Karpas-422 (cell line): ENCODE data around the gene ANKRD44. TPM values are rescaled to one million over a fixed set of nuclear protein-coding genes. Genes with fewer than 3 reads are reported as not detected.

Experiments used
- DNase-seq: peaks from one replicate; pipeline ENCODE4 v3.0.0-alpha.2; 2015
- H2AFZ ChIP-seq: fragments of 200-600 bp; sonication (generic); 2 replicates; pipeline ENCODE4 v1.6.1; 2014; ENCODE audit warnings: antibody characterized with exemption, low read length, mixed read lengths
- H3K27ac ChIP-seq: fragments of 200-600 bp; sonication (generic); 2 replicates; pipeline ENCODE4 v1.5.1; 2014; ENCODE audit warnings: mild to moderate bottlenecking, low read length, moderate library complexity
- H3K27me3 ChIP-seq: fragments of 200-600 bp; sonication (generic); 2 replicates; pipeline ENCODE4 v1.6.1; 2014; ENCODE audit warnings: low read length, mixed read lengths
- H3K36me3 ChIP-seq: fragments of 200-600 bp; sonication (generic); 2 replicates; pipeline ENCODE4 v1.6.1; 2014; ENCODE audit warnings: low read length, mixed read lengths; ENCODE audit not compliant: insufficient read depth
- H3K4me1 ChIP-seq: fragments of 200-600 bp; sonication (generic); 2 replicates; pipeline ENCODE4 v1.6.1; 2014; ENCODE audit warnings: mild to moderate bottlenecking, low read length, mixed read lengths
- H3K4me2 ChIP-seq: fragments of 200-600 bp; sonication (generic); 2 replicates; pipeline ENCODE4 v1.6.1; 2014; ENCODE audit warnings: low read length, low read depth, mild to moderate bottlenecking; ENCODE audit not compliant: poor library complexity, severe bottlenecking
- H3K4me3 ChIP-seq: fragments of 200-600 bp; sonication (generic); 2 replicates; pipeline ENCODE4 v1.5.1; 2014; ENCODE audit warnings: mild to moderate bottlenecking, antibody characterized with exemption, low read length, mixed read lengths
- H3K79me2 ChIP-seq: fragments of 200-600 bp; sonication (generic); 2 replicates; pipeline ENCODE4 v1.6.1; 2014; ENCODE audit warnings: mild to moderate bottlenecking, low read length, mixed read lengths
- H3K9ac ChIP-seq: fragments of 200-600 bp; sonication (generic); 2 replicates; pipeline ENCODE4 v1.6.0; 2014; ENCODE audit warnings: low read length
- H3K9me2 ChIP-seq: fragments of 200-600 bp; sonication (generic), shearing (Covaris generic); replicated peaks from 2 replicates; pipeline ENCODE4 v1.6.0; 2014; ENCODE audit warnings: mild to moderate bottlenecking, low read length, moderate library complexity; ENCODE audit not compliant: insufficient read depth
- H3K9me3 ChIP-seq: fragments of 300-700, 200-600 bp; sonication (generic); 2 replicates; pipeline ENCODE4 v1.6.1; 2014; ENCODE audit warnings: low read length, mixed read lengths
- H4K20me1 ChIP-seq: fragments of 200-600 bp; sonication (generic); 2 replicates; pipeline ENCODE4 v1.6.1; 2014; ENCODE audit warnings: mild to moderate bottlenecking, antibody characterized with exemption, low read length, low read depth; ENCODE audit not compliant: insufficient read depth
- total RNA-seq: library from RNA; depleted of rRNA; stranded (reverse); fragments of >200 nt; shearing (Covaris generic); gene quantifications from 2 replicates; pipeline ENCODE4 v1.2.3, GENCODE V29; 2014; ENCODE audit warnings: low replicate concordance

ANKRD44 gene
- total RNA-seq, 1 experiment from 2014 or later, result 120 TPM

DNA sequence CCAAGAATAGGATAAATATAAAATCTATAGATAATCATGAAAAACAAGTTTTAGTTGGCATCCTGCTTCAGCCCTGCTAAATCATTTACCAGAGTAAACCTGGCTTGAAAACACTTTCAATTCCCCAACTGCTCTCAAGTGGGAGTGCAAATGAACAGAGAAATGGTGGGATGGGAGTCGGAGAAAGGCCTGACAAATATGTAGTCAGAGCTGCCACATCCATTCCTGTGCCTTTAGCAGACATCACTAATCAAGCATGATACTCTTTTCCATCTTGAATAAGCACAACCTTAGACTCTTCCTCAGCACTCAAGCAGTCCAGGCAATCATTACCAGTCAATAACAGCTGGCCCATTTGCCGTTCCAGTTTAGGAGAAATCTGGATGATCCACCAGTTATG lies 101.3 kb downstream of the ANKRD44 start:
- Histone ChIP-seq H3K9me3 (no peaks in the 10 kb centered on the region), H4K20me1 (no peaks in the 10 kb centered on the region), H3K9ac (no peak overlapping the region), H3K79me2 (peaks cover 98% of the 10 kb centered on the region), H2AFZ (no peak overlapping the region), H3K27me3 (no peaks in the 10 kb centered on the region), H3K4me1 (peaks cover 85% of the 10 kb centered on the region), H3K4me2 (peak overlapping the region; percentile 48), H3K4me3 (no peak overlapping the region), H3K9me2 (no peaks in the 10 kb centered on the region), H3K36me3 (0 out of 2 replicates have a peak, but pooled peaks cover 5% of the 10 kb centered on the region), H3K27ac (peak overlapping the region; percentile 75)
- DNase-seq, result no peak

DNA sequence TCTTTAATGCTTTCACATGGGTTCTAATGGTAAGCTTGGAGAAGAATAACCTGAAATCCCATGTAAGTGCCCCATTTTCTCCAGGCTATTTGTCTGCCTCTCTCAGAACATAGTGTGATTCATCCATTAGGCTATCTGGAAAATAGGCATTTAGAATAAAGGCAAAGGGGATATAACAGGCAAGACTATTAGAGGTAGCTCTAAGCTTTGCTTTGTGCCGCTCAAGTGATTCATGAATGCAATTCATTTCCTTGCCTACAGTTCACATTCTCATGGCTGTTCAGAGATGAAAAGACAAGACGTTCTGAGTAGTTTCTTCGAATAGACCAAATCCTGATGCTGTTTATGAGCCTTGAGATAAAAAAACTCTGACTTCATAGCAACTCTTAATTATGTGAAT lies 101.7 kb downstream of the ANKRD44 start:
- Histone ChIP-seq H3K36me3 (peaks cover 6% of the 10 kb centered on the region; the same call in 1 of the 2 replicates), H3K9me2 (no peaks in the 10 kb centered on the region), H2AFZ (no peak overlapping the region), H3K4me1 (peaks cover 81% of the 10 kb centered on the region), H3K9me3 (no peaks in the 10 kb centered on the region), H4K20me1 (no peaks in the 10 kb centered on the region), H3K27me3 (no peaks in the 10 kb centered on the region), H3K27ac (peak overlapping the region; percentile 75), H3K79me2 (peaks cover 95% of the 10 kb centered on the region), H3K9ac (no peak overlapping the region), H3K4me2 (peak overlapping the region; percentile 48), H3K4me3 (no peak overlapping the region)
- DNase-seq, result no peak

DNA sequence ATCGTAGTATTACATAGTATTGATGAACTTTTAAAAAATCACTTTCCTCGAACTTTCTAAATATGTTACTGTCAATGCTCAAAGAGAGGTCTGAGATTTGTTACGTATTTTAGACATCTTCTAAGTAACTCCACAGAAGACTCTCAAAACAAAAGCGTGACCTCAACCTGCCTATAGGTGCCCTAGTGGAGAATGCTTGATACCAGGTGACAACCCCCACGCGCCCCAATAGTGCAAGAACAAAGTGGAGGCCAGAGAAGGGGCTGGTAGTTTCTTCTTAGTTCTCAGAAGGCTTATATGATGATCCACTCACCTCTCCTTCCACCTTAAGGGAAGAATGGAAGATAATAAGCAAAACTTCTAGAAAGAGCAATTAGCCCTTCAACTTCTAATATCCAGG lies 102.6 kb downstream of the ANKRD44 start:
- Histone ChIP-seq H3K9me2 (no peaks in the 10 kb centered on the region), H3K27ac (peak overlapping the region; percentile 51), H3K9me3 (no peaks in the 10 kb centered on the region), H3K36me3 (peaks cover 14% of the 10 kb centered on the region; the same call in 1 of the 2 replicates), H3K4me1 (peaks cover 78% of the 10 kb centered on the region), H3K27me3 (no peaks in the 10 kb centered on the region), H3K79me2 (peaks cover 95% of the 10 kb centered on the region), H4K20me1 (no peaks in the 10 kb centered on the region), H2AFZ (no peak overlapping the region), H3K4me3 (no peak overlapping the region), H3K4me2 (peak overlapping the region; percentile 12), H3K9ac (no peak overlapping the region)
- DNase-seq, result no peak

DNA sequence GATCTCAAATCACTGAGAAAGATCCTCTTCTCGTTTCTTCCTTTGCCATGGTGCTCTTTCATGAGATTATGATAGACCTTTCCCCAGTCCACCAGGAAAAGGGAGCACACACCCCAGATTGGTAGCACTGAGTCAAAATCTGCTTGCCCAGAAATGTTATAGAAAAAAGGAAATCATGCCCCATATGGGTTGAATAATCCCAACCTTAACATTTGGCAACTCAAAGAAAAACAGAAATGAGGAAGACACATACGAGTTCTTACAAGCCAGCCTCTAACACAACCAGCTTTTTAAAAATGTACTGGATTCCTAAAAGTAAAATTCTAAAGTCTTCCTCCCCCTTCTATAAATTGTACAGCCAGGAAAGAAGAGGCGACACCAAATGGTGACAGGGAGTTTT lies 103.0 kb downstream of the ANKRD44 start:
- H2AFZ ChIP-seq, result no peak overlapping the region
- no peaks in the 10 kb centered on the region for H3K9me2 ChIP-seq
- no peaks in the 10 kb centered on the region for H3K9me3 ChIP-seq
- no peaks in the 10 kb centered on the region for H3K27me3 ChIP-seq
- H3K4me3 ChIP-seq, result no peak overlapping the region
- peaks cover 95% of the 10 kb centered on the region for H3K79me2 ChIP-seq
- H3K4me2 ChIP-seq, result peak overlapping the region; percentile 12
- 0 out of 2 replicates have a peak overlapping the region, but pooled peaks have one; percentile 30 for H3K9ac ChIP-seq
- peak overlapping the region; percentile 51 for H3K27ac ChIP-seq
- no peak for DNase-seq
- H3K36me3 ChIP-seq, result peaks cover 16% of the 10 kb centered on the region; the same call in 1 of the 2 replicates
- H3K4me1 ChIP-seq, result peaks cover 77% of the 10 kb centered on the region
- H4K20me1 ChIP-seq, result no peaks in the 10 kb centered on the region

DNA sequence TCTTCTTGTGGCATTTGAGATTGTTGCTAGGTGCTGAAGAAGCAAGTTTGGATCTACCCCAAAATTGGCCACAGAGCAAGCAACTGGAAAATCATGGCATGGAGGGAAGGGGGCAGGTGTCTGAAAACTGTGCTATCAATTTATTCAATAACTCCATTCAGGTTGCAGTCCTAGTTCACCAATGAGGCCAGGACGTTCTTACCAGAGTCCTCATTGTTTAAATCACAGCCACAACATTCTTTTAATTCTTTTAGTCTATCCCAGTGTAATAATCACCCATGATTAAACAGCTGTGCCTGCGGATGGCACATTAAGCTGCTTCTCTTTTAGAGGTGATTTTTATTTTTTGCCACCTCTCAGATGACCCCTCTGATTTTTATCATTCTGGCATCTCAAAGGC lies 103.5 kb downstream of the ANKRD44 start:
- peaks cover 16% of the 10 kb centered on the region; the same call in 1 of the 2 replicates for H3K36me3 ChIP-seq
- H3K4me3 ChIP-seq, result no peak overlapping the region
- peak overlapping the region; percentile 12 for H3K4me2 ChIP-seq
- no peak overlapping the region for H3K9ac ChIP-seq
- H3K9me3 ChIP-seq, result no peaks in the 10 kb centered on the region
- H3K27me3 ChIP-seq, result no peaks in the 10 kb centered on the region
- no peak for DNase-seq
- peaks cover 95% of the 10 kb centered on the region for H3K79me2 ChIP-seq
- no peaks in the 10 kb centered on the region for H3K9me2 ChIP-seq
- no peaks in the 10 kb centered on the region for H4K20me1 ChIP-seq
- H3K27ac ChIP-seq, result peak overlapping the region; percentile 51
- no peak overlapping the region for H2AFZ ChIP-seq
- H3K4me1 ChIP-seq, result peaks cover 75% of the 10 kb centered on the region

DNA sequence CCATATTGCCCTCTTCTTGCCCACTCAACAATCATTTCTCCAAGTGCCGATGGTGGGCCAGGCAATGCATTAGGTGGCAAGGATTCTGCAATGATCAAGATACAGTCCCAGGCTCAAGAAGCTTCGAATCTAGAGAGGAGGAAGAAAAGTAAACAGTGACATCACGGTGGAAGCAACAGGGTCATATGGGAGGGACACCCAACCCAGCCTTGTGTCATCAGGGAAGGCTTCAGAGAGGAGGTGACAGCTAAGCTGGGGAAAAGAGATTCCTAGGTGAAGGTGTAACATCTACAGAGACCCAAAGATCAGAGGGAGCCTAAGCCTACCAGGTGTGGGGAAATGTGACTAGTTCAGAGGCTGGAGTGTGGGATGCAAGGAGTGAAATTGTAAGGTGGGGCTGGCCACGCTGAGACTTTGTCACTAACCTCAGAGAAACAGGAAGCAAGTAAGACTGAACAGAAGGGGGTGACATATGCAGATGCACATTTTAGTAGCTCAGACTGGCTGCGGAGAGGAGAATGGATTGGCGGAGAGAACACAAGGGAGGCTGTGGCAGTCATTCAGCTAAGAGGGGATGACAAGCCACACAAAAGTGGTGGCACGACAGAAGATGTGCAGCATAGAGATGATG lies 104.9 kb downstream of the ANKRD44 start:
- Histone ChIP-seq H3K36me3 (peaks cover 16% of the 10 kb centered on the region; the same call in 1 of the 2 replicates), H3K9me2 (no peaks in the 10 kb centered on the region), H3K4me2 (no peak overlapping the region), H3K9me3 (no peaks in the 10 kb centered on the region), H3K79me2 (peaks cover 94% of the 10 kb centered on the region), H3K27ac (peak overlapping the region; percentile 28; the same call in 1 of the 2 replicates), H4K20me1 (no peaks in the 10 kb centered on the region), H3K27me3 (no peaks in the 10 kb centered on the region), H2AFZ (no peak overlapping the region), H3K9ac (no peak overlapping the region), H3K4me1 (peaks cover 75% of the 10 kb centered on the region), H3K4me3 (no peak overlapping the region)
- DNase-seq, result peak; percentile 60

DNA sequence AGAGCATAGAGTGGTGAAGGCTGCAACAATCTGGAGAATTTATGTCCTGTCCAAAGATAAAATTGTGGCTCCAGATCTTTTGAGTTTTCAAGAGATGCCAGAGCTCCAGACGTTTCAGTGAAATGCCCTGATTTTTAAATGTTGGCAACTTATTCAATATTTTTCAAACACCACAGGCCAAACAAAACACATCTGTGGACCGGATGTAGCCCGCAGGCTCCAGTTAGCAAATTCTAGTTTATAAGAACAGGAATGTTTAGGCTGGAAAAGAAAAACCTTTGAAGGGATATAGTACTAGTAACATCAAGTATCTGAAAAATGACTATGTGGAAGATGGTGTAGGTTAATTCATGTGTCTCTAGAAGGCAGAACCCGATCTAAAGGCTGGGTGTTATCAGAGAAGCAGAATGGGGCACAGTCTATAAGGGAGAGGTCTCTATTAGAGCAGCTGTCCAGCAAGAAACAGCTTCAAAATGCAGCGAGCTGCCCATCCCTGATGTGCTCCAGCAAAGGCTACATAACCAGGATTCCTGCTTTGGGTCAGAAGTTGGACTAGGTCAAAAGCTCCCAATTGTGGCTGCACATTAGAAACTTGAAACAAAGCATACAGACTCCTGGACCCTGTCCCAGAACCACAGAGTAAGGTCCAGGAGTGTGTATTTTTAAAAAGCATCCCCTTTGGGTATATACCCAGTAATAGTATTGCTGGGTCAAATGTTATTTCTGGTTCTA lies 105.9 kb downstream of the ANKRD44 start:
- H3K79me2 ChIP-seq, result peaks cover 94% of the 10 kb centered on the region

DNA sequence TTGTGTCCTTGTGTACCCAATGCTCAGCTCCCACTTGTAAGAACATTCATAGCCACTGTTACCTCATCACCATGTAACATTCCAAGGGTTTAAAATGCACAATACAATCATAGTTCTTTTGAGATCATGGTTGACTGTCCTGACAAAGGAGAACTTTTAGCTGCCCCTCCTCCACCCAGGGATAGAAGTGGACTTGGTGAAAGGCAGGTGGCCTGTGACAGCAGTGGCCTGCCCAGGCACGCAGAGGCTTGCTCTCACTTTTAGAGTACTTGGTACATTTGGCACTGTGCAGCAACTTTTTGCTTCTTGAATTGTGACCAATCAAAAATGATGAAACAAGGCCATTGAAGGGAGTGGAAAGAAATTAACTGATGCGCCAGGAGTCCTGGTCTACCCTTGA lies 108.7 kb downstream of the ANKRD44 start:
- no peaks in the 10 kb centered on the region for H4K20me1 ChIP-seq
- H3K4me3 ChIP-seq, result no peak overlapping the region
- H3K36me3 ChIP-seq, result peaks cover 16% of the 10 kb centered on the region; the same call in 1 of the 2 replicates
- no peak overlapping the region for H2AFZ ChIP-seq
- no peak overlapping the region for H3K4me2 ChIP-seq
- H3K9me2 ChIP-seq, result no peaks in the 10 kb centered on the region
- H3K4me1 ChIP-seq, result peaks cover 72% of the 10 kb centered on the region
- no peaks in the 10 kb centered on the region for H3K27me3 ChIP-seq
- no peak for DNase-seq
- H3K9me3 ChIP-seq, result no peaks in the 10 kb centered on the region
- H3K9ac ChIP-seq, result peak overlapping the region; percentile 7; the same call in 1 of the 2 replicates
- H3K27ac ChIP-seq, result peak overlapping the region; percentile 88; the same call in 1 of the 2 replicates
- peaks cover 91% of the 10 kb centered on the region for H3K79me2 ChIP-seq

More for the DNA sequence above, 105.9 kb downstream of the ANKRD44 start:
- Histone ChIP-seq H3K4me2 (no peak overlapping the region), H3K27me3 (no peaks in the 10 kb centered on the region), H3K9me2 (no peaks in the 10 kb centered on the region), H3K4me1 (peaks cover 75% of the 10 kb centered on the region), H3K36me3 (peaks cover 16% of the 10 kb centered on the region; the same call in 1 of the 2 replicates), H3K9me3 (no peaks in the 10 kb centered on the region), H3K9ac (no peak overlapping the region), H2AFZ (no peak overlapping the region), H4K20me1 (no peaks in the 10 kb centered on the region), H3K27ac (no peak overlapping the region), H3K4me3 (no peak overlapping the region)
- DNase-seq, result no peak
